Pancreas (tissue), 10 donors: ENCODE measurements around the gene GPAT3. TPM values are rescaled to one million over a fixed set of nuclear protein-coding genes. Genes with fewer than 3 reads are reported as not detected.
"Not testable (repeated sequence)": the region's sequence is repeated elsewhere in the genome, so short reads cannot be mapped to it uniquely, and the experiment has no call there.

Experiments
- ATAC-seq, 4 donors: fragments of 200-7000 bp; cut with Tn5 transposase; one replicate each; pipeline versions ENCODE4 v1.8.0 to v1.9.1; 2020; ENCODE audit warnings: mild to moderate bottlenecking in 4 of 4, moderate library complexity in 4 of 4
- DNase-seq, 6 donors: peaks; one replicate each; pipeline ENCODE4 v3.0.0-alpha.2; 2020
- FAIRE-seq: peaks from 2 replicates; lab custom pipeline; 2012; peaks lifted over from hg19 to GRCh38; lab: Jason Lieb, UNC
- H3K27ac ChIP-seq, 4 donors: fragments of 200-600 bp; sonication (generic); 1 replicate in 3 of 4; 2 replicates in 1 of 4; pipeline versions ENCODE4 v1.5.0 to v1.8.0; 2020
- H3K27me3 ChIP-seq, 4 donors: fragments of 200-600 bp; one replicate each; pipeline ENCODE4 v1.8.0; 2021
- H3K36me3 ChIP-seq, 3 donors: fragments of 200-600 bp; sonication (generic) in 1 of 3; one replicate each; pipeline versions ENCODE4 v1.5.0 to v1.8.0; 2020 to 2021
- H3K4me1 ChIP-seq, 3 donors: fragments of 200-600 bp; one replicate each; pipeline ENCODE4 v1.8.0; 2021
- H3K4me3 ChIP-seq, 4 donors: fragments of 200-600 bp; sonication (generic) in 2 of 4; one replicate each; pipeline versions ENCODE4 v1.5.0 to v1.8.0; 2020 to 2021
- H3K9me3 ChIP-seq, 4 donors: fragments of 200-600 bp; one replicate each; pipeline ENCODE4 v1.8.0; 2021
- CTCF ChIP-seq, 4 donors: fragments of 200-600 bp; sonication (generic) in 3 of 4; IDR thresholded peaks; one replicate each; pipeline versions ENCODE4 v1.5.0 to v1.8.0; 2021; ENCODE audit warnings: antibody characterized with exemption in 4 of 4
- WGBS, 2 donors: extraction: QIAGEN DNeasy Blood & Tissue Kit; methylation state at CpG; one replicate each; pipeline ENCODE4 v1.1.7; 2013; 5-methylcytosine and 5-hydroxymethylcytosine counted together
- intact Hi-C, 3 donors: fragments of 100-400 bp; cut with DNase I; formaldehyde crosslinking; loops; one replicate each; pipeline versions ENCODE4 v1.11.1 to v1.14.2; 2022
- polyA plus RNA-seq, 2 donors: library from polyadenylated mRNA; stranded (reverse); fragments of 200-250 nt; gene quantifications; one replicate each; pipeline ENCODE4 v1.2.3, GENCODE V29; 2013
- total RNA-seq, 6 donors: library from RNA; stranded (reverse); fragmentation: NEBNext Ultra II Directional in 4 of 6; extraction: Animal tissue kit (Norgen Biotek cat#: 25700) in 4 of 6; gene quantifications; one replicate each; pipeline versions ENCODE4 v1.2.1 to v1.2.4, GENCODE V29; 2021 to 2023
- donor health status: healthy with polysubstance abuse.
- donor health status: DM: no; HTN: no; CAD: no; lungs with moderate emphysema.
- donor health status: DM: no; HTN: no; CAD: no.
- donor health status: control.
- donor health status: control.
- donor health status: Bipolar disorder and iron deficiency.
- donor health status: DM: yes; HTN: yes; CAD: no.
- donor health status: DM: no; HTN: no; CAD: no.
- donor health status: DM: no; HTN: no; CAD: no.
- donor health status: DM: yes; HTN: yes; CAD: no.

GPAT3 gene
- total and polyA plus RNA-seq, 8 donors: 0.23 to 2.0 (median 1.1) TPM

- WGBS, 2 donors: 4 to 6% methylated on average over 4 of the region's 4 CpGs
- ATAC-seq (peak; percentile 95 to 100 (median 98)), FAIRE-seq (no peak), DNase-seq (peak in 4 of 6 donors; percentile 43 to 72 (median 66))
- intact Hi-C loops: no loop called here
- H3K27ac ChIP-seq: peak overlapping the region in 2 of 4 donors; percentile 37 to 65
- TF ChIP-seq CTCF (IDR thresholded peaks at IDR 0.05): no peak
- H3K36me3 ChIP-seq: no peaks in the 10 kb centered on the region
- H3K4me1 ChIP-seq: peaks cover 7 to 15% (median 11%) of the 10 kb centered on the region in 3 donors
- H3K27me3 ChIP-seq: no peaks in the 10 kb centered on the region
- no peak overlapping the region for H3K4me3 ChIP-seq
- H3K9me3 ChIP-seq: no peaks in the 10 kb centered on the region
Measured at GRCh38 chr4:83618431-83618830, 82.5 kb downstream of the GPAT3 start.

GRCh38 chr4:83618991-83619645 is 83.2 kb downstream of the GPAT3 start:
- peak in 1 of 6 donors; percentile 29 for DNase-seq
- H3K4me1 ChIP-seq: peaks cover 7 to 15% (median 11%) of the 10 kb centered on the region in 3 donors
- H3K9me3 ChIP-seq: no peaks in the 10 kb centered on the region
- intact Hi-C loops: no loop called here
- H3K27ac ChIP-seq: peak overlapping the region in 2 of 4 donors; percentile 37 to 65
- no peaks in the 10 kb centered on the region for H3K27me3 ChIP-seq
- H3K36me3 ChIP-seq: no peaks in the 10 kb centered on the region
- WGBS, 2 donors: 69 to 80% methylated on average over 4 of the region's 4 CpGs
- ATAC-seq: peak in 3 of 4 donors; percentile 38 to 70 (median 65)
- FAIRE-seq: no peak
- H3K4me3 ChIP-seq: no peak overlapping the region
- TF ChIP-seq CTCF (IDR thresholded peaks at IDR 0.05): no peak

DNA sequence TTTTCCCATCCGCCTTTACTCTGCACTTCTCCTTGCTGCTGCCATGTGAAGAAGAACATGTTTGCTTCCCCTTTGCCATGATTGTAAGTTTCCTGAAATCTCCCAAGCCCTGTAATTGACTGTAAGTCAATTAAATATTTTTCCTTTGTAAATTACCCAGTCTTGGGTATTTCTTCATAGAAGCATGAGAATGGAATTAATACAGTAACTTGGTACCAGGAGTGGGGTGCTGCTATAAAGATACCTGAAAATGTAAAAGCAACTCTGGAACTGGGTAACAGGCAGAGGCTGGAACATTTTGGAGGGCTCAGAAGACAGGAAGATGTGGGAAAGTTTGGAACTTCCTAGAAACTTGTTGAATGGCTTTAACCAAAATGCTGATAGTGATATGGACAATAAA is 86.2 kb downstream of the GPAT3 start:
- H3K36me3 ChIP-seq, DNase-seq, ATAC-seq, H3K27me3 ChIP-seq, H3K4me3 ChIP-seq, FAIRE-seq, intact Hi-C loops, H3K9me3 ChIP-seq, H3K27ac ChIP-seq: not testable (repeated sequence)
- WGBS, 2 donors: 74 to 91% methylated on average over 1 of the region's 1 CpG
- H3K4me1 ChIP-seq: peaks cover 7 to 15% (median 11%) of the 10 kb centered on the region in 3 donors

DNA sequence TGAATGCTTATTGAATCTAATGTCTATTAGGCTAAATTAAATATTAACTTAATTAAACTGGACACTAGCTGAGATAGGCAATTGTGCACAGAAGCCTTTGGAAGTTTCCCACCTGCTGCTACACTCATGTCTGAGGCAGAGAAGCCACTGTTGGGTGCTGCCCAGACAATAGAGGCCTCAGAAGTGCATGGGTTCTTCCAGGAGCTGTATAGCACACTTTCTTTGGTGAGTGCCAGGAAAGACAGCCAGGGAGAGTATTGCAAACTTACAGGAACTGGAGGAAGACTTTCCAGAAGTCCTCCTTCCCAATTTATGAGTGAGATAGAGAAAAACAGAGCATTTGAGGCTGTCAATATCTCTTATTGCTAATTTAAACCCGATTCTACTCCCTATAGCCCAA is 89.9 kb downstream of the GPAT3 start:
- FAIRE-seq (no peak), ATAC-seq (no peak), DNase-seq (no peak)
- no peak for TF ChIP-seq CTCF (IDR thresholded peaks at IDR 0.05)
- no peaks in the 10 kb centered on the region for H3K36me3 ChIP-seq
- peaks cover 0 to 5% (median 0%) of the 10 kb centered on the region in 3 donors for H3K4me1 ChIP-seq
- H3K4me3 ChIP-seq: no peak overlapping the region
- 49 to 51% methylated on average over 1 of the region's 1 CpG for WGBS, 2 donors
- intact Hi-C loops: no loop called here
- no peaks in the 10 kb centered on the region for H3K9me3 ChIP-seq
- H3K27ac ChIP-seq: no peak overlapping the region
- no peaks in the 10 kb centered on the region for H3K27me3 ChIP-seq

GRCh38 chr4:83626245-83626836 is 90.4 kb downstream of the GPAT3 start:
- Histone ChIP-seq H3K27me3 (no peaks in the 10 kb centered on the region), H3K4me1 (peaks cover 0 to 5% (median 0%) of the 10 kb centered on the region in 3 donors), H3K36me3 (no peaks in the 10 kb centered on the region), H3K9me3 (no peaks in the 10 kb centered on the region), H3K27ac (no peak overlapping the region), H3K4me3 (no peak overlapping the region)
- WGBS, 2 donors: 57 to 72% methylated on average over 11 of the region's 11 CpGs
- FAIRE-seq (no peak), ATAC-seq (no peak), DNase-seq (no peak)
- intact Hi-C loops: no loop called here
- no peak for TF ChIP-seq CTCF (IDR thresholded peaks at IDR 0.05)
